ENCODE data around the gene DYSF. TPM values are rescaled to one million over a fixed set of nuclear protein-coding genes. Genes with fewer than 3 reads are reported as not detected.

DYSF gene
- total and polyA plus RNA-seq, 3 donors from 2014 or later: 6.8 to 10.9 (median 8.9) TPM

- no peaks in the 10 kb centered on the region for H3K9me3 ChIP-seq
- TF ChIP-seq, protein P1, sequence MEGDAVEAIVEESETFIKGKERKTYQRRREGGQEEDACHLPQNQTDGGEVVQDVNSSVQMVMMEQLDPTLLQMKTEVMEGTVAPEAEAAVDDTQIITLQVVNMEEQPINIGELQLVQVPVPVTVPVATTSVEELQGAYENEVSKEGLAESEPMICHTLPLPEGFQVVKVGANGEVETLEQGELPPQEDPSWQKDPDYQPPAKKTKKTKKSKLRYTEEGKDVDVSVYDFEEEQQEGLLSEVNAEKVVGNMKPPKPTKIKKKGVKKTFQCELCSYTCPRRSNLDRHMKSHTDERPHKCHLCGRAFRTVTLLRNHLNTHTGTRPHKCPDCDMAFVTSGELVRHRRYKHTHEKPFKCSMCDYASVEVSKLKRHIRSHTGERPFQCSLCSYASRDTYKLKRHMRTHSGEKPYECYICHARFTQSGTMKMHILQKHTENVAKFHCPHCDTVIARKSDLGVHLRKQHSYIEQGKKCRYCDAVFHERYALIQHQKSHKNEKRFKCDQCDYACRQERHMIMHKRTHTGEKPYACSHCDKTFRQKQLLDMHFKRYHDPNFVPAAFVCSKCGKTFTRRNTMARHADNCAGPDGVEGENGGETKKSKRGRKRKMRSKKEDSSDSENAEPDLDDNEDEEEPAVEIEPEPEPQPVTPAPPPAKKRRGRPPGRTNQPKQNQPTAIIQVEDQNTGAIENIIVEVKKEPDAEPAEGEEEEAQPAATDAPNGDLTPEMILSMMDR (IDR thresholded peaks at IDR 0.05): no peak
- TF ChIP-seq POLR2A (IDR thresholded peaks at IDR 0.05): no peak
- H3K36me3 ChIP-seq (ENCODE audit: low read depth, missing control alignments): no peaks in the 10 kb centered on the region
- intact Hi-C loops (cut with DNase I; ENCODE audit: low total_unique reads): no loop called here
- no peak overlapping the region for H3K27ac ChIP-seq
- H3K4me1 ChIP-seq: peaks cover 6% of the 10 kb centered on the region
- H3K4me3 ChIP-seq: no peak overlapping the region
- no peaks in the 10 kb centered on the region for H3K27me3 ChIP-seq
- 84 to 88% methylated on average over 4 of the region's 4 CpGs for WGBS, 2 donors
- DNase-seq: no peak
Observed at GRCh38 chr2:71419145-71419544, 34.2 kb upstream of the DYSF start.

DNA sequence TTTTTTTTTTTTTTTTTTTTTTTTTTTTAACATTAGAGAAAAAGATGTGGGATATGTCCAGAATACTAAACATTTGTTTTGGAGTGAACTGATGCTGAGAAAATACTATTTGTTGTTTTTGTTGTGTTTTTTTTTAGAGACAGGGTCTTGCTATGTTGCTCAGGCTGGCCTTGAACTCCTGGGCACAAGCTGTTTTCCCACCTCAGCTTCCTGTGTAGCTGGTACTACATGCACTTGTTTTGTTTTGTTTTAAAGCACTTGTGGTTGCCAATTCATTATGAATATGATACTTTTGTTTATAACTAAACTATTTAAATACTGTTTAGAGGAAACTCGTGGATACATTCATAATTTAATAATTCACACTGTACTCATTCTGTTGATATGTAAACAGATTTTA is 33.4 kb upstream of the DYSF start:
- WGBS, 2 donors: 40 to 46% methylated on average over 1 of the region's 1 CpG
- Histone ChIP-seq H3K4me1 (peaks cover 6% of the 10 kb centered on the region), H3K27me3 (no peaks in the 10 kb centered on the region), H3K9me3 (no peaks in the 10 kb centered on the region), H3K27ac (no peak overlapping the region), H3K4me3 (no peak overlapping the region), H3K36me3 (ENCODE audit: low read depth, missing control alignments) (no peaks in the 10 kb centered on the region)
- intact Hi-C loops (cut with DNase I; ENCODE audit: low total_unique reads): no loop called here
- TF ChIP-seq POLR2A (IDR thresholded peaks at IDR 0.05): no peak
- TF ChIP-seq, protein P1 (IDR thresholded peaks at IDR 0.05): no peak
- DNase-seq: no peak

GRCh38 chr2:71422786-71423185 is 30.6 kb upstream of the DYSF start:
- Histone ChIP-seq H3K4me1 (peaks cover 6% of the 10 kb centered on the region), H3K4me3 (no peak overlapping the region), H3K36me3 (ENCODE audit: low read depth, missing control alignments) (no peaks in the 10 kb centered on the region), H3K27ac (no peak overlapping the region), H3K27me3 (no peaks in the 10 kb centered on the region), H3K9me3 (no peaks in the 10 kb centered on the region)
- 75 to 80% methylated on average over 2 of the region's 2 CpGs for WGBS, 2 donors
- DNase-seq: no peak
- intact Hi-C loops (cut with DNase I; ENCODE audit: low total_unique reads): no loop called here
- TF ChIP-seq, protein P1 (IDR thresholded peaks at IDR 0.05): no peak
- no peak for TF ChIP-seq POLR2A (IDR thresholded peaks at IDR 0.05)

GRCh38 chr2:71423817-71424420 is 29.4 kb upstream of the DYSF start:
- DNase-seq: no peak
- no peaks in the 10 kb centered on the region for H3K9me3 ChIP-seq
- H3K36me3 ChIP-seq (ENCODE audit: low read depth, missing control alignments): no peaks in the 10 kb centered on the region
- no peaks in the 10 kb centered on the region for H3K27me3 ChIP-seq
- TF ChIP-seq POLR2A (IDR thresholded peaks at IDR 0.05): no peak
- TF ChIP-seq, protein P1 (IDR thresholded peaks at IDR 0.05): no peak
- no peak overlapping the region for H3K27ac ChIP-seq
- WGBS, 2 donors: 48 to 77% methylated on average over 3 of the region's 3 CpGs
- no peak overlapping the region for H3K4me3 ChIP-seq
- peaks cover 6% of the 10 kb centered on the region for H3K4me1 ChIP-seq
- intact Hi-C loops (cut with DNase I; ENCODE audit: low total_unique reads): no loop called here

GRCh38 chr2:71426721-71427120 is 26.6 kb upstream of the DYSF start:
- no peak for DNase-seq
- Histone ChIP-seq H3K27ac (no peak overlapping the region), H3K4me1 (peaks cover 6% of the 10 kb centered on the region), H3K27me3 (no peaks in the 10 kb centered on the region), H3K9me3 (no peaks in the 10 kb centered on the region), H3K4me3 (no peak overlapping the region), H3K36me3 (ENCODE audit: low read depth, missing control alignments) (no peaks in the 10 kb centered on the region)
- WGBS, 2 donors: 94 to 96% methylated on average over 2 of the region's 2 CpGs
- TF ChIP-seq, protein P1 (IDR thresholded peaks at IDR 0.05): no peak
- TF ChIP-seq POLR2A (IDR thresholded peaks at IDR 0.05): no peak
- intact Hi-C loops (cut with DNase I; ENCODE audit: low total_unique reads): no loop called here
